A673 (cell line): ENCODE results near the gene OXTR. TPM values are rescaled to one million over a fixed set of nuclear protein-coding genes. Genes with fewer than 3 reads are reported as not detected.
A peak's percentile ranks its signal among the peaks of the same experiment; 100 is the strongest.

Experiments used
- BruUV-seq: library from RNA; stranded (reverse); fragments of 400-500 nt; replicated peaks from 2 replicates; lab custom pipeline; 2021; lab: Mats Ljungman, UMichigan
- CTCF ChIA-PET: fragments of 300-600 bp; sonication (Branson Sonifier 250); formaldehyde crosslinking; loops from one replicate; lab custom pipeline; 2022; ENCODE audit warnings: antibody characterized with exemption; lab: Charles Lee
- POLR2A ChIA-PET: fragments of 300-600 bp; sonication (Branson Sonifier 250); formaldehyde crosslinking; loops from one replicate; lab custom pipeline; 2022; ENCODE audit warnings: antibody characterized with exemption; ENCODE audit not compliant: low non-redundant PET; lab: Charles Lee
- DNase-seq: peaks from one replicate; pipeline ENCODE4 v3.0.0-alpha.2; 2015; ENCODE audit warnings: low spot score
- H3K27ac ChIP-seq: fragments of 200-600 bp; sonication (generic); 2 replicates; pipeline ENCODE4 v1.5.1; 2016; ENCODE audit warnings: mixed run types, low read depth, mild to moderate bottlenecking, mixed read lengths, antibody characterized with exemption, low read length; ENCODE audit not compliant: poor library complexity, severe bottlenecking
- H3K27me3 ChIP-seq: fragments of 200-600 bp; sonication (generic); replicated peaks from 2 replicates; pipeline ENCODE4 v1.6.1; 2017; ENCODE audit warnings: mixed run types, low read depth, mild to moderate bottlenecking, mixed read lengths, antibody characterized with exemption, low read length; ENCODE audit not compliant: insufficient read depth, poor library complexity
- H3K36me3 ChIP-seq: fragments of 200-600 bp; sonication (generic); 2 replicates; pipeline ENCODE4 v1.6.1; 2016; ENCODE audit warnings: mixed run types, mild to moderate bottlenecking, mixed read lengths, antibody characterized with exemption, low read length; ENCODE audit not compliant: insufficient read depth, poor library complexity, severe bottlenecking
- H3K4me1 ChIP-seq: fragments of 200-600 bp; sonication (generic); 2 replicates; pipeline ENCODE4 v1.6.1; 2017; ENCODE audit warnings: mixed run types, mild to moderate bottlenecking, mixed read lengths, antibody characterized with exemption, low read length; ENCODE audit not compliant: insufficient read depth, poor library complexity, severe bottlenecking
- H3K4me3 ChIP-seq: fragments of 200-600 bp; sonication (generic); 2 replicates; pipeline ENCODE4 v1.5.1; 2016; ENCODE audit warnings: low read depth, mixed run types, mild to moderate bottlenecking, mixed read lengths, low read length; ENCODE audit not compliant: poor library complexity, severe bottlenecking
- H3K9me3 ChIP-seq: fragments of 200-600 bp; sonication (generic); 2 replicates; pipeline ENCODE4 v1.6.1; 2016; ENCODE audit warnings: mixed run types, low read depth, mild to moderate bottlenecking, mixed read lengths, antibody characterized with exemption, low read length; ENCODE audit not compliant: poor library complexity, severe bottlenecking
- CTCF ChIP-seq: fragments of 300-800, 200-600 bp; sonication (generic); conservative IDR thresholded peaks from 2 replicates; pipeline ENCODE4 v1.5.1; 2017; ENCODE audit warnings: low read depth, mild to moderate bottlenecking, antibody characterized with exemption, low read length, moderate library complexity, mixed read lengths
- EZH2 ChIP-seq: fragments of 200-600 bp; sonication (generic); IDR thresholded peaks from 2 replicates; pipeline ENCODE4 v1.6.1; 2017; ENCODE audit warnings: borderline replicate concordance, low read depth, mild to moderate bottlenecking, mixed read lengths, antibody characterized with exemption, low read length; ENCODE audit not compliant: poor library complexity, severe bottlenecking
- intact Hi-C: fragments of 100-400 bp; cut with micrococcal nuclease; formaldehyde crosslinking; loops from one replicate; pipeline ENCODE4 v1.10.0; 2022; ENCODE audit not compliant: unreplicated experiment
- total RNA-seq: library from RNA; stranded (reverse); gene quantifications from 2 replicates; pipeline ENCODE4 v1.2.3, GENCODE V29; 2021

Gene OXTR
- total RNA-seq, 1 experiment from 2014 or later: 6.5 TPM

GRCh38 chr3:8775181-8775580, 5.8 kb upstream of the OXTR start:
- no peak for TF ChIP-seq CTCF
- TF ChIP-seq EZH2: no peak
- Histone ChIP-seq H3K4me1 (no peaks in the 10 kb centered on the region), H3K4me3 (no peak overlapping the region), H3K9me3 (no peaks in the 10 kb centered on the region), H3K27ac (no peak overlapping the region), H3K27me3 (no peaks in the 10 kb centered on the region), H3K36me3 (no peaks in the 10 kb centered on the region)
- no TSS peak for BruUV-seq
- no peak for DNase-seq
- ChIA-PET CTCF (no interaction called here), POLR2A (no interaction called here)
- intact Hi-C loops: no loop called here

DNA sequence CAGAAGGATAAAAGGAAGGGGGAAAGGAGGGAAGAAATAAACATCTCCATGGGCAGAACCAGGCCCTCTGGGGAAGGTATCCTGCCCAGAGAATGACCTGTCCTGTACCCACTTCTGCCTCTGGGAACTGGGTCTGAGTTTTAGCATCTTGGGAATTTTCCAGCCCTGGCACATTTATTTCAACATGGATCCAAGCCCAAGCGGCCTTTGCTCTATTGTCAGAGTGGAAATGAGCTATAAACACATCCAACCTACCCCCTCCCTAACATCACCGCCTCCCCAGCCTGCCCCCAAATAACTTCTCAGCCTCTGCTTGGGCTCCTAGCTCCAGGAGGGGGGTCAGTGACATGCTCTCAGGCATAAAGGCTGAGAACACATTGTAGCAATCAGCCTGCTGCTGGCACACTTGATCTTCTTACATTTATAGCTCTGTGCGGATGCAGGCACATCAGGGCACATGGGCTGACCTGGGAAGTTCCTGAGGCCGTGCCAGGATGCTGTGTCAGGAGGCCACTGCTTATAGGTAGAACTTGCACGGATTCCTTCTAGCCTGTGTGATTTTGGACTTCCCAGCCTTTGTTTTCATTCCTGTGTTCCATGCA, 4.6 kb upstream of the OXTR start:
- BruUV-seq: no TSS peak
- intact Hi-C loops: no loop called here
- Histone ChIP-seq H3K4me1 (peaks cover 2% of the 10 kb centered on the region), H3K9me3 (no peaks in the 10 kb centered on the region), H3K4me3 (no peak overlapping the region), H3K27me3 (peaks cover under 1% of the 10 kb centered on the region), H3K27ac (no peak overlapping the region), H3K36me3 (no peaks in the 10 kb centered on the region)
- POLR2A ChIA-PET: no interaction called here
- no peak for DNase-seq
- CTCF ChIA-PET: no interaction called here
- TF ChIP-seq EZH2 (no peak), CTCF (no peak)

- DNase-seq: no peak
- intact Hi-C loops: no loop called here
- no peak for TF ChIP-seq CTCF
- no peak for TF ChIP-seq EZH2
- CTCF ChIA-PET: no interaction called here
- Histone ChIP-seq H3K27me3 (peaks cover 6% of the 10 kb centered on the region), H3K27ac (no peak overlapping the region), H3K4me1 (peaks cover 7% of the 10 kb centered on the region), H3K9me3 (no peaks in the 10 kb centered on the region), H3K4me3 (peak overlapping the region; percentile 36), H3K36me3 (no peaks in the 10 kb centered on the region)
- POLR2A ChIA-PET: no interaction called here
- BruUV-seq: no TSS peak
Observed at GRCh38 chr3:8768364-8769087, 887 bp downstream of the OXTR start.
